Activated CD4-positive, alpha-beta T cell treated with anti-CD3 and anti-CD28 coated beads for 36 hours (primary cell): ENCODE data around the gene CFAP68. TPM values are rescaled to one million over a fixed set of nuclear protein-coding genes. Genes with fewer than 3 reads are reported as not detected.

ENCODE experiments used
- ATAC-seq: fragments of 200-7000 bp; cut with Tn5 transposase; one replicate; pipeline ENCODE4 v1.10.0; 2021; ENCODE audit warnings: mild to moderate bottlenecking, moderate library complexity
- CTCF ChIA-PET: fragments of 350-600 bp; sonication (Branson Sonifier 250); formaldehyde crosslinking; loops from one replicate; lab custom pipeline; 2021; ENCODE audit warnings: antibody characterized with exemption; lab: Charles Lee
- POLR2A ChIA-PET: fragments of 350-600 bp; sonication (Branson Sonifier 250); formaldehyde crosslinking; loops from one replicate; lab custom pipeline; 2021; ENCODE audit warnings: antibody characterized with exemption, inconsistent platforms; lab: Charles Lee
- DNase-seq: peaks from one replicate; pipeline ENCODE4 v3.0.0-alpha.2; 2020
- H3K27ac Mint-ChIP-seq: one replicate; pipeline ENCODE4 v1.8.0; 2021; ENCODE audit warnings: mixed read lengths
- H3K27me3 Mint-ChIP-seq: one replicate; pipeline ENCODE4 v1.8.0; 2021; ENCODE audit warnings: mixed read lengths
- H3K36me3 Mint-ChIP-seq: one replicate; pipeline ENCODE4 v1.8.0; 2021; ENCODE audit warnings: low read depth, mixed read lengths
- H3K4me1 Mint-ChIP-seq: one replicate; pipeline ENCODE4 v1.8.0; 2021; ENCODE audit warnings: mixed read lengths
- H3K4me3 Mint-ChIP-seq: one replicate; pipeline ENCODE4 v1.8.0; 2021; ENCODE audit warnings: mild to moderate bottlenecking, moderate library complexity, mixed read lengths
- H3K9me3 Mint-ChIP-seq: one replicate; pipeline ENCODE4 v1.8.0; 2021; ENCODE audit warnings: low read depth, mixed read lengths
- intact Hi-C, 2 experiments: fragments of 100-400 bp; cut with DNase I in 1 of 2; cut with micrococcal nuclease in 1 of 2; formaldehyde crosslinking; loops; one replicate each; pipeline versions ENCODE4 v1.14.2 to v1.15.1; 2022 to 2024; cut with DNase I, micrococcal nuclease
- total RNA-seq, 2 experiments: library from RNA; stranded (reverse); gene quantifications; one replicate each; pipeline ENCODE4 v1.2.3, GENCODE V29; 2021

The CFAP68 gene
- total RNA-seq, 2 experiments from 2014 or later: 32.1 to 49.7 TPM

DNA sequence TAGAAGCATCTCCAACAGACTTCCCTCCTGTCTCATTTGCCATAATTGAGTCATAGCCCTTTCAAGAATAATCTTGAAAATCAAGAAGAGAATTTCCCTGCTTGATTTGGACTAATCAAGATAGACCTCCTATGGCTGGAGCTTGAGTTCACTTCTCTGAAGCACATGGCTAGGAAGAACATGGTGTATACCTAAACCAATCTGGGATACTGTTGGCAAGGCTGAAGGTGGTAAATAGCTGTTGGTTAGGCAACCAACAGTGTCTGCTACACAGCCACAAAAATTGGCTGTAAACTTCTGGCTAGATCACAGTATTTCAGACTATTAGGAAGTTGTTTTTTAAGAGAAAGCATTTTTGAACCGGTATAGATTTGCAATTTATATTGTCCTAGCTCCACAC is 27.3 kb downstream of the CFAP68 start:
- no peak overlapping the region for H3K27ac Mint-ChIP-seq
- no peaks in the 10 kb centered on the region for H3K4me1 Mint-ChIP-seq
- peaks cover 4% of the 10 kb centered on the region for H3K9me3 Mint-ChIP-seq
- H3K36me3 Mint-ChIP-seq: peaks cover 2% of the 10 kb centered on the region
- ATAC-seq (no peak), DNase-seq (no peak)
- intact Hi-C loops: no loop called here
- ChIA-PET POLR2A (no interaction called here), CTCF (interaction anchor here (1.3 kb wide), 1 partner anchor 20 kb away, joined by 4 read pairs; no protein-coding TSS in a partner anchor)
- H3K27me3 Mint-ChIP-seq: peaks cover 13% of the 10 kb centered on the region
- H3K4me3 Mint-ChIP-seq: no peak overlapping the region

DNA sequence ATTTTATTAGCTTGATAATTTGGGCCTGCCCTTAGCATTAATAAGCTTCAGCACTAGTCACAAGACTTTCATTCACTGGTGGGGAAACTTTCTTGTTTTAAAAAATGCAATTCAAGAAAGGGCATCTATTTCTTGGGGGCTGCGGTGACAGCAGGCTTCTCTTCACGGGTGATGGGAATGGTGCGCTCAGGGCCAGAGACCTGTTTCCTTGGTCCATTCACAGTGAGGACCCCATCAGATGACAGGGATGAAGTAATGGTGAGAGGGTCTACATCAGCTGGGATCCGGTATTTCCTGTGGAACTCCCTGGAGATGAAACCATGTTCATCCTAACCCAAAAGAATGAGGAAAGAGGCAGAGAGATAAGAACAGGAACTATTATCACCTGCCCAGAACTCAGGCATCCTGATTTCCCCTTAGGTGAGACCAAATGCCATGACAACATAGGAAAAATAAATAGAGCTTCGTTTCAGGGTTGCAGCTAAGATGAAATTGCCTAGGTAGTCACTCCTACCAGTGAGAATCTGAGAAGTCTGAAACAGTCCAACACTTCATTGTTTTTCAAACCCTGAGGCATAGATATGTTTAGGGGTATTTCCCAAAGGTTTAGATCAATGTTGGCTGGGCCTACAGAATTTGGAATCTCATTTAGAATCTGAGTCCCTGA is 29.4 kb downstream of the CFAP68 start:
- DNase-seq: no peak
- intact Hi-C loops: no loop called here
- Mint-ChIP-seq H3K4me1 (no peaks in the 10 kb centered on the region), H3K27ac (no peak overlapping the region), H3K4me3 (no peak overlapping the region), H3K9me3 (peaks cover 4% of the 10 kb centered on the region), H3K36me3 (peaks cover 2% of the 10 kb centered on the region), H3K27me3 (peaks cover 19% of the 10 kb centered on the region)
- CTCF ChIA-PET: interaction anchor here (1.0 kb wide), 1 partner anchor 38 kb away, joined by 3 read pairs; no protein-coding TSS in a partner anchor
- no peak for ATAC-seq
- POLR2A ChIA-PET: interaction anchor here (0.6 kb wide), 1 partner anchor 115 kb away, joined by 11 read pairs; no protein-coding TSS in a partner anchor

- ATAC-seq (no peak), DNase-seq (no peak)
- Mint-ChIP-seq H3K4me3 (no peak overlapping the region), H3K9me3 (peaks cover 4% of the 10 kb centered on the region), H3K36me3 (peaks cover 2% of the 10 kb centered on the region), H3K27ac (no peak overlapping the region), H3K4me1 (no peaks in the 10 kb centered on the region), H3K27me3 (peaks cover 24% of the 10 kb centered on the region)
- CTCF ChIA-PET: interaction anchor here (1.0 kb wide), 1 partner anchor 39 kb away, joined by 3 read pairs; no protein-coding TSS in a partner anchor
- POLR2A ChIA-PET: no interaction called here
- intact Hi-C loops: no loop called here
These were observed 30.0 kb downstream of the CFAP68 start for GRCh38 chr11:111909378-111909777.

GRCh38 chr11:111910676-111911562 is 31.6 kb downstream of the CFAP68 start:
- no peak overlapping the region for H3K27ac Mint-ChIP-seq
- H3K4me1 Mint-ChIP-seq: no peaks in the 10 kb centered on the region
- no peak for DNase-seq
- H3K9me3 Mint-ChIP-seq: no peaks in the 10 kb centered on the region
- no peak overlapping the region for H3K4me3 Mint-ChIP-seq
- CTCF ChIA-PET: interaction anchor here (0.6 to 1.1 kb wide), 3 partner anchors 22 to 389 kb away, joined by 3 read pairs; no protein-coding TSS in a partner anchor
- H3K27me3 Mint-ChIP-seq: peaks cover 28% of the 10 kb centered on the region
- H3K36me3 Mint-ChIP-seq: no peaks in the 10 kb centered on the region
- intact Hi-C loops: no loop called here
- POLR2A ChIA-PET: no interaction called here
- no peak for ATAC-seq

GRCh38 chr11:111911563-111912401 is 32.4 kb downstream of the CFAP68 start, which contains the start of gene CRYAB:
CRYAB (minus strand) TSS chr11:111911770; CDS start chr11:111911724, 46 bp downstream.
- POLR2A ChIA-PET: no interaction called here
- Mint-ChIP-seq H3K4me1 (no peaks in the 10 kb centered on the region), H3K9me3 (no peaks in the 10 kb centered on the region), H3K4me3 (no peak within 1 kb of the TSS), H3K27me3 (peaks cover 34% of the 10 kb centered on the region), H3K36me3 (no peaks in the 10 kb centered on the region), H3K27ac (no peak within 1 kb of the TSS)
- DNase-seq: no peak
- ATAC-seq: no peak
- intact Hi-C loops: no loop called here
- CTCF ChIA-PET: interaction anchor here (0.5 to 1.1 kb wide), 3 partner anchors 21 to 142 kb away, joined by 3 read pairs; no protein-coding TSS in a partner anchor

DNA sequence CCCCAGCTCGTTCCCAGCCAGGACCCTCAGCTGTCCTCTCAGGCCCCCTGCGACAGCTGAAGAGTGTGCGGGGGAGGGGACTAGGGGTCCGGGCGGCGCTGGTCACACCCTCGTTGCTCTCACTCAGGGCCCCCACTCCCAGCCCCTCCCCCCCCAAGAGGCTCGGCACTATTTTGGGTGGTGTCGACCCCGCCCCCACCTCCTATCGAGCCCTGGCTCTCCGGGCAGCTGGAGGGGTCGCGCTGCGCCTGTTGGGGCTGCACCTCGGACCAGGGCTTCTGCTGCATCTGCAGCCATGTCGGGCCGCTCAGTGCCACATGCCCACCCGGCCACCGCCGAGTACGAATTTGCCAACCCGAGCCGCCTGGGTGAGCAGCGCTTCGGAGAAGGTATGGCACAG is 33.2 kb downstream of the CFAP68 start, which contains the start of gene HSPB2:
Gene HSPB2 (plus strand): TSS at position 200 of the 400 bp plus-strand sequence. CDS start 96 bp downstream, at position 296.
- ATAC-seq: no peak
- CTCF ChIA-PET: no interaction called here
- H3K4me1 Mint-ChIP-seq: no peaks in the 10 kb centered on the region
- no peaks in the 10 kb centered on the region for H3K9me3 Mint-ChIP-seq
- POLR2A ChIA-PET: no interaction called here
- DNase-seq: no peak
- intact Hi-C loops: no loop called here
- peaks cover 34% of the 10 kb centered on the region for H3K27me3 Mint-ChIP-seq
- no peak within 1 kb of the TSS for H3K27ac Mint-ChIP-seq
- H3K4me3 Mint-ChIP-seq: no peak within 1 kb of the TSS
- H3K36me3 Mint-ChIP-seq: no peaks in the 10 kb centered on the region

DNA sequence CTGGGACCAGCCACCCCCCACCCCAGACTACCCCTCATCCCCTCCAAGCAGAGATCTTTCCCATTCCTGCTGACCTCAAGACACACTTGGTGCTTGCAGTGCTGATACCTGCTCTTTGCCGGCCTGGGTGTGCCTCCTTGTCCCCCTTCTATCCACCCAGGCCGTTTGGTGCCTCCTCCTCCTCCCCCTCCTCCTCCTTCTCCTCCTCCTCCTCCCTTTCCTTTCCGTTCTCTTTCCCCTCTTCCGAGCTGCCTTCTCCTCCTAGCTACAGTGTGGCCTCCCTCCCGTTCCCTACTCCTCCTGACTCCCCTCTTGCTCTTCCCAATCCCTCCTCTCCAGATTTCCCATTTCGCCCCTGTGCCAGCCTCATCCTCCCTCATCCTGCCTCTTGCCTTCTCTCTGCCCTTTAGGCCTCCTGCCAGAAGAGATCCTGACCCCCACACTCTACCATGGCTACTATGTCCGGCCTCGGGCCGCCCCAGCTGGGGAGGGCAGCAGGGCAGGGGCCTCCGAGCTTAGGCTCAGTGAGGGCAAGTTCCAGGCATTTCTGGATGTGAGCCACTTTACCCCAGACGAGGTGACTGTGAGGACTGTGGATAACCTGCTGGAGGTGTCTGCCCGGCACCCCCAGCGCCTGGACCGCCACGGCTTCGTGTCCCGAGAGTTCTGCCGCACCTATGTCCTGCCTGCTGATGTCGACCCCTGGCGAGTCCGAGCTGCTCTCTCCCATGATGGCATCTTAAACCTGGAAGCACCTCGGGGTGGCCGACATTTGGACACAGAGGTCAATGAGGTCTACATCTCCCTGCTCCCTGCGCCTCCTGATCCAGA is 33.9 kb downstream of the CFAP68 start:
- no peak overlapping the region for H3K27ac Mint-ChIP-seq
- no peaks in the 10 kb centered on the region for H3K4me1 Mint-ChIP-seq
- POLR2A ChIA-PET: no interaction called here
- DNase-seq (no peak), ATAC-seq (no peak)
- H3K9me3 Mint-ChIP-seq: no peaks in the 10 kb centered on the region
- H3K36me3 Mint-ChIP-seq: no peaks in the 10 kb centered on the region
- CTCF ChIA-PET: interaction anchor here (1.1 kb wide), 1 partner anchor 11 kb away, joined by 4 read pairs; no protein-coding TSS in a partner anchor
- H3K27me3 Mint-ChIP-seq: peaks cover 34% of the 10 kb centered on the region
- intact Hi-C loops: no loop called here
- no peak overlapping the region for H3K4me3 Mint-ChIP-seq

DNA sequence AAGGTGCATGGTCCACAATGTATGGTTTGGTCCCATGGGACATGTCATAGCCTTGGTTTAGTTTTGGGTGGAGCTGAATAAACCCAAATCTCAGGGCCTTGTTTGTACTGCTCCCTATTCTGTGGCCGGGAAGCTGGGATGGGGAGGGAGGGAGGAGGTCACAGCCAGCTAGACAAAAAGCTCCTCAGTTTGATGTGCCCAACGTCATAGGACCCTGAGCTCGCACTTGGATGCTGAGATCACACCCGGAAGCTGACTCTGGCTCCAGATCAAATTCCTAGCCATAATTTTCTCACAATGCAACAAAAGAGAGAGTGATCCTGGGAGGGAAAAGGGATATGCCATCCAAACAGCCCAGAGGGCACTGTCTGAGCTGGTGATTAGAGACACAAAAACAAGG is 34.7 kb downstream of the CFAP68 start:
- no peak for ATAC-seq
- ChIA-PET CTCF (interaction anchor here (1.1 kb wide), 1 partner anchor 12 kb away, joined by 4 read pairs; no protein-coding TSS in a partner anchor), POLR2A (no interaction called here)
- intact Hi-C loops: no loop called here
- Mint-ChIP-seq H3K36me3 (no peaks in the 10 kb centered on the region), H3K4me3 (no peak overlapping the region), H3K27ac (no peak overlapping the region), H3K27me3 (peaks cover 34% of the 10 kb centered on the region), H3K4me1 (no peaks in the 10 kb centered on the region), H3K9me3 (no peaks in the 10 kb centered on the region)
- DNase-seq: no peak

GRCh38 chr11:111916768-111917167 is 37.4 kb downstream of the CFAP68 start:
- Mint-ChIP-seq H3K4me3 (no peak overlapping the region), H3K27ac (no peak overlapping the region), H3K4me1 (no peaks in the 10 kb centered on the region), H3K27me3 (peaks cover 25% of the 10 kb centered on the region), H3K36me3 (no peaks in the 10 kb centered on the region), H3K9me3 (no peaks in the 10 kb centered on the region)
- DNase-seq (no peak), ATAC-seq (no peak)
- ChIA-PET CTCF (interaction anchor here (0.9 to 1.1 kb wide), 2 partner anchors 10 to 65 kb away, joined by 3 to 5 read pairs; no protein-coding TSS in a partner anchor), POLR2A (no interaction called here)
- intact Hi-C loops: no loop called here

GRCh38 chr11:111917312-111917711 is 38.0 kb downstream of the CFAP68 start:
- ATAC-seq: no peak
- no peaks in the 10 kb centered on the region for H3K9me3 Mint-ChIP-seq
- peaks cover 19% of the 10 kb centered on the region for H3K27me3 Mint-ChIP-seq
- no peak overlapping the region for H3K27ac Mint-ChIP-seq
- H3K36me3 Mint-ChIP-seq: no peaks in the 10 kb centered on the region
- no peak for DNase-seq
- intact Hi-C loops: no loop called here
- H3K4me3 Mint-ChIP-seq: no peak overlapping the region
- H3K4me1 Mint-ChIP-seq: no peaks in the 10 kb centered on the region
- ChIA-PET CTCF (interaction anchor here (0.9 to 1.3 kb wide), 3 partner anchors 10 to 65 kb away, joined by 3 to 5 read pairs (median 3); no protein-coding TSS in a partner anchor), POLR2A (no interaction called here)
